PC-9 (cell line): ENCODE results near the gene TMEM88. TPM values are rescaled to one million over a fixed set of nuclear protein-coding genes. Genes with fewer than 3 reads are reported as not detected.

Source experiments
- BruUV-seq: library from RNA; stranded (reverse); fragments of 400-500 nt; replicated peaks from 2 replicates; lab custom pipeline; 2021; lab: Mats Ljungman, UMichigan
- CTCF ChIA-PET: fragments of 300-600 bp; sonication (Branson Sonifier 250); formaldehyde crosslinking; loops from one replicate; lab custom pipeline; 2022; ENCODE audit warnings: antibody characterized with exemption; lab: Charles Lee
- POLR2A ChIA-PET: fragments of 300-600 bp; sonication (Branson Sonifier 250); formaldehyde crosslinking; loops from one replicate; lab custom pipeline; 2022; ENCODE audit warnings: antibody characterized with exemption; ENCODE audit not compliant: unreplicated experiment; lab: Charles Lee
- DNase-seq, 2 experiments: peaks; one replicate each; pipeline versions ENCODE4 v3.0.0 to v3.0.0-alpha.2; 2015 to 2022; ENCODE audit warnings: mixed read lengths in 1 of 2
- H2AFZ ChIP-seq: fragments of 200-600 bp; sonication (generic); 2 replicates; pipeline ENCODE4 v1.8.1; 2017; ENCODE audit warnings: antibody characterized with exemption
- H3F3A ChIP-seq: fragments of 200-600 bp; sonication (generic); 2 replicates; pipeline ENCODE4 v1.8.1; 2017; ENCODE audit warnings: antibody characterized with exemption, mild to moderate bottlenecking, low read depth; ENCODE audit not compliant: insufficient read depth
- H3K27ac ChIP-seq: fragments of 200-600 bp; sonication (generic); 2 replicates; pipeline ENCODE4 v1.6.1; 2016; ENCODE audit warnings: mixed run types
- H3K27me3 ChIP-seq: fragments of 200-600 bp; sonication (generic); 2 replicates; pipeline ENCODE4 v1.6.1; 2016; ENCODE audit warnings: low read depth, mixed run types; ENCODE audit not compliant: insufficient read depth
- H3K36me3 ChIP-seq: fragments of 200-600 bp; sonication (generic); 2 replicates; pipeline ENCODE4 v1.6.1; 2016; ENCODE audit warnings: low read depth, mixed run types
- H3K4me1 ChIP-seq: fragments of 200-600 bp; sonication (generic); replicated peaks from 2 replicates; pipeline ENCODE4 v1.6.1; 2016; ENCODE audit warnings: mixed run types; ENCODE audit not compliant: insufficient read depth
- H3K4me2 ChIP-seq: fragments of 200-600 bp; sonication (generic); 2 replicates; pipeline ENCODE4 v1.6.1; 2017; ENCODE audit warnings: mixed run types
- H3K4me3 ChIP-seq: fragments of 200-600 bp; sonication (generic); 2 replicates; pipeline ENCODE4 v1.6.1; 2016; ENCODE audit warnings: mixed run types
- H3K79me2 ChIP-seq: fragments of 200-600 bp; sonication (generic); 2 replicates; pipeline ENCODE4 v1.6.1; 2017; ENCODE audit warnings: low read depth, mixed run types
- H3K9me2 ChIP-seq: fragments of 200-600 bp; sonication (generic); 2 replicates; pipeline ENCODE4 v1.8.1; 2017; ENCODE audit warnings: mild to moderate bottlenecking; ENCODE audit not compliant: insufficient read depth
- H3K9me3 ChIP-seq: fragments of 200-600 bp; sonication (generic); 2 replicates; pipeline ENCODE4 v1.8.1; 2016; ENCODE audit warnings: low read depth; ENCODE audit not compliant: insufficient read depth
- H4K20me1 ChIP-seq: fragments of 200-600 bp; sonication (generic); 2 replicates; pipeline ENCODE4 v1.8.1; 2017; ENCODE audit not compliant: insufficient read depth
- EZH2 ChIP-seq: fragments of 200-600 bp; sonication (generic); IDR thresholded peaks from 2 replicates; pipeline ENCODE4 v1.8.0; 2017; ENCODE audit warnings: antibody characterized with exemption, low read depth
- intact Hi-C: fragments of 100-400 bp; cut with micrococcal nuclease; formaldehyde crosslinking; loops from one replicate; pipeline ENCODE4 v1.10.0; 2022; ENCODE audit not compliant: unreplicated experiment
- total RNA-seq: library from RNA; stranded (reverse); gene quantifications from 2 replicates; pipeline ENCODE4 v1.2.3, GENCODE V29; 2021
- TF ChIP-seq, protein P1 (sequence below): fragments of 200-600 bp; sonication (generic); conservative IDR thresholded peaks from 2 replicates; pipeline ENCODE4 v1.6.1; 2017; ENCODE audit warnings: mixed run types, antibody characterized with exemption, mild to moderate bottlenecking, moderate library complexity

Gene TMEM88
- total RNA-seq, 1 experiment from 2014 or later: 3.1 TPM

DNA sequence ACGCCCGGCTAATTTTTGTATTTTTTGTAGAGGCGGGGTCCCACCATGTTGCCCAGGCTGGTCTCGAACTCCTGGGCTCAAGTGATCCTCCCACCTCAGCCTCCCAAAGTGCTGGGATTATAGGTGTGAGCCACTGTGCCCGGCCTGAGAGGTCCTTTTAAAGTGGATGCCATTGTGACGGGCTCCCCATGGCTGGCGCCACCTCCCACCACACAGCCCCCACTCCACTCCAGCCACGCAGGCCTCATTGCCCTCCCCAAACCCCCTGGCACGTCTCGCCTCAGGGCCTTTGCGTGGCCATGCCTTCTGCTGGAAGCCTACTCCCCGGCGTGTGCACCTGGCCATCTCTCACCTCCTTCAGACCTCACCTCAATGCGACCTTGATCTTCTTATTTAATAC is 32.7 kb upstream of the TMEM88 start:
- ChIA-PET POLR2A (no interaction called here), CTCF (interaction anchor here (0.5 kb wide), 1 partner anchor 91 kb away, joined by 3 read pairs; no protein-coding TSS in a partner anchor)
- H3K9me2 ChIP-seq: no peaks in the 10 kb centered on the region
- no peaks in the 10 kb centered on the region for H4K20me1 ChIP-seq
- H3F3A ChIP-seq: no peaks in the 10 kb centered on the region; the same call in 1 of the 2 replicates
- H3K27ac ChIP-seq: no peak overlapping the region
- no peaks in the 10 kb centered on the region for H3K36me3 ChIP-seq
- H2AFZ ChIP-seq: no peak overlapping the region
- no peak overlapping the region for H3K4me3 ChIP-seq
- intact Hi-C loops: loop anchor here (1.0 to 5.0 kb wide), 5 partner anchors 35 to 235 kb away; partner anchors contain the start of genes CYB5D1, NAA38 and TMEM88
- TF ChIP-seq EZH2: no peak
- TF ChIP-seq, protein P1, sequence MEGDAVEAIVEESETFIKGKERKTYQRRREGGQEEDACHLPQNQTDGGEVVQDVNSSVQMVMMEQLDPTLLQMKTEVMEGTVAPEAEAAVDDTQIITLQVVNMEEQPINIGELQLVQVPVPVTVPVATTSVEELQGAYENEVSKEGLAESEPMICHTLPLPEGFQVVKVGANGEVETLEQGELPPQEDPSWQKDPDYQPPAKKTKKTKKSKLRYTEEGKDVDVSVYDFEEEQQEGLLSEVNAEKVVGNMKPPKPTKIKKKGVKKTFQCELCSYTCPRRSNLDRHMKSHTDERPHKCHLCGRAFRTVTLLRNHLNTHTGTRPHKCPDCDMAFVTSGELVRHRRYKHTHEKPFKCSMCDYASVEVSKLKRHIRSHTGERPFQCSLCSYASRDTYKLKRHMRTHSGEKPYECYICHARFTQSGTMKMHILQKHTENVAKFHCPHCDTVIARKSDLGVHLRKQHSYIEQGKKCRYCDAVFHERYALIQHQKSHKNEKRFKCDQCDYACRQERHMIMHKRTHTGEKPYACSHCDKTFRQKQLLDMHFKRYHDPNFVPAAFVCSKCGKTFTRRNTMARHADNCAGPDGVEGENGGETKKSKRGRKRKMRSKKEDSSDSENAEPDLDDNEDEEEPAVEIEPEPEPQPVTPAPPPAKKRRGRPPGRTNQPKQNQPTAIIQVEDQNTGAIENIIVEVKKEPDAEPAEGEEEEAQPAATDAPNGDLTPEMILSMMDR: no peak
- DNase-seq: no peak
- no peaks in the 10 kb centered on the region for H3K27me3 ChIP-seq
- H3K4me1 ChIP-seq: no peaks in the 10 kb centered on the region
- H3K9me3 ChIP-seq: no peaks in the 10 kb centered on the region
- no peaks in the 10 kb centered on the region for H3K79me2 ChIP-seq
- H3K4me2 ChIP-seq: no peak overlapping the region
- BruUV-seq: no TSS peak

DNA sequence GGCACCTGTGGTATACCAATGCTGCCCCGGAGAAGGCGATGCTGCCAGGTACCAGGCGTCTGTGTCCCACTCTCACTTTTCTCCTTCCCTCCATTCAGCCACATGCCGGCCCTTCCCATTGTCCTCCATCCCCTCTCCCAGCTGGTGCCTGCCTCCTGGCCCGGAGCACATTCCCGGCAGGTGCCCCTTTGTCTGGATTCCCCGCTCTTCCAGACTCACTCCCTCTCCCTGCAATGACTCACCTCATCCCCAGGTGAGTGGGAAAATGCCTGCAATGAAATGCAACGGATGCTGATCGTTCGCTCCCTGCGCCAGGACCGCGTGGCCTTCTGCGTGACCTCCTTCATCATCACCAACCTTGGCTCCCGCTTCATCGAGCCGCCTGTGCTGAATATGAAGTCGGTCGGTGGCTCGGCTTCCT is 31.3 kb upstream of the TMEM88 start:
- Histone ChIP-seq H3K9me2 (no peaks in the 10 kb centered on the region), H3K4me3 (no peak overlapping the region), H3K4me2 (no peak overlapping the region), H3F3A (no peaks in the 10 kb centered on the region; the same call in 1 of the 2 replicates), H3K27ac (no peak overlapping the region), H2AFZ (no peak overlapping the region), H3K27me3 (no peaks in the 10 kb centered on the region), H4K20me1 (no peaks in the 10 kb centered on the region), H3K79me2 (no peaks in the 10 kb centered on the region), H3K9me3 (no peaks in the 10 kb centered on the region), H3K4me1 (no peaks in the 10 kb centered on the region), H3K36me3 (no peaks in the 10 kb centered on the region)
- TF ChIP-seq, protein P1: no peak
- no peak for TF ChIP-seq EZH2
- intact Hi-C loops: loop anchor here (2.0 to 5.0 kb wide), 3 partner anchors 34 to 234 kb away; partner anchors contain the start of genes CYB5D1, NAA38 and TMEM88
- DNase-seq: no peak
- ChIA-PET POLR2A (no interaction called here), CTCF (interaction anchor here (0.7 kb wide), 1 partner anchor 178 kb away, joined by 7 read pairs; no protein-coding TSS in a partner anchor)
- no TSS peak for BruUV-seq

DNA sequence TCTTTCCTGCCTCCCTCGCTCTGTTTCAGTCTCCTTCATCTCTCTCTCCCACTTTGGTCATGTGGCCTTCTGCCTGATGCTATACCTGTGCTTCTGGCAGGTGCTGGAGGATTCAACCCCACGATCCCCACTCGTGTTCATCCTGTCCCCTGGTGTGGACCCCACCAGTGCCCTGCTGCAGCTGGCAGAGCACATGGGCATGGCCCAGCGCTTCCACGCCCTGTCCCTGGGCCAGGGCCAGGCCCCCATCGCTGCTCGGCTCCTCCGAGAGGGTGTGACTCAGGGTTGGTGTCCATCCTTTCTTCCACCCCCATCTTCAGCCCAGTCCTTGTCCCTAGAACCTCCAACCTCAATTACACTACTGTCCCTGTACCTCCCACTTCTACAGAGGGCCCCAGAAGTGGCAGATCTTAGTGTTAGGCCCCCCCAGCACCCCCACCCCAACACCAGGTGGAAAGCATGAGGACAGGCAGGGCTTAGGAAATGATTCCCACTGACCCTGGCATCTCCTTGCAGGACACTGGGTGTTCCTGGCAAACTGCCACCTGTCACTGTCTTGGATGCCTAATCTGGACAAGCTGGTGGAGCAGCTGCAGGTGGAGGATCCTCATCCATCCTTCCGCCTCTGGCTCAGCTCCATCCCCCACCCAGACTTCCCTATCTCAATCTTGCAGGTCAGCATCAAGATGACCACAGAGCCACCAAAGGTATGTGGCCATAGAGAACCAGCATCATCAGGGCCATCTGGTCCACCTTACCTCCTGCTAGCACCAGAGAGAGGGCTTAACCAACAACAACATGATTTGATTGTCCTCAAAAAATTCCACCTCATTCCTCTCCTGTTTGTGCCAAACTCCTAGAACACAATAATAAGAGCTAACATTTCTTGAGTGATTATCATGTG is 30.6 kb upstream of the TMEM88 start:
- no peak overlapping the region for H3K4me2 ChIP-seq
- no peaks in the 10 kb centered on the region for H3K9me2 ChIP-seq
- TF ChIP-seq, protein P1: no peak
- TF ChIP-seq EZH2: no peak
- no peak overlapping the region for H3K4me3 ChIP-seq
- POLR2A ChIA-PET: no interaction called here
- no peaks in the 10 kb centered on the region for H3K36me3 ChIP-seq
- H2AFZ ChIP-seq: no peak overlapping the region
- H3K79me2 ChIP-seq: no peaks in the 10 kb centered on the region
- H3K9me3 ChIP-seq: no peaks in the 10 kb centered on the region
- H3K4me1 ChIP-seq: no peaks in the 10 kb centered on the region
- no peak overlapping the region for H3K27ac ChIP-seq
- intact Hi-C loops: loop anchor here (5.0 kb wide), 2 partner anchors 33 to 233 kb away; partner anchors contain the start of genes CYB5D1, NAA38 and TMEM88
- H3F3A ChIP-seq: no peaks in the 10 kb centered on the region; the same call in 1 of the 2 replicates
- no TSS peak for BruUV-seq
- no peaks in the 10 kb centered on the region for H4K20me1 ChIP-seq
- DNase-seq: no peak
- H3K27me3 ChIP-seq: no peaks in the 10 kb centered on the region
- CTCF ChIA-PET: interaction anchor here (0.6 to 1.5 kb wide), 3 partner anchors 13 to 217 kb away, joined by 3 to 4 read pairs (median 3); no protein-coding TSS in a partner anchor
